A549 treated with AZD2906 at 1 μM for 4 hours (cell line): ENCODE results near the gene GTPBP8. TPM values are rescaled to one million over a fixed set of nuclear protein-coding genes. Genes with fewer than 3 reads are reported as not detected.

ENCODE experiments used
- total RNA-seq: library from RNA; stranded (reverse); fragments of 200-300 nt; extraction: Qiagen RNA extraction; gene quantifications from 5 replicates; pipeline ENCODE4 v1.2.3, GENCODE V29; 2022

Gene GTPBP8
- total RNA-seq, result 14.9 to 17.8 TPM (median 15.8 TPM) in 5 replicates

GRCh38 chr3:112990672-112991602 lies at the start of gene GTPBP8:
Gene GTPBP8 (plus strand): TSS chr3:112990984. CDS start chr3:112991000, 16 bp downstream.

GRCh38 chr3:112974894-112975293 lies 15.9 kb upstream of the GTPBP8 start, which contains the start of gene CD200R1:
Gene CD200R1 (minus strand): TSS chr3:112975103. CDS start chr3:112974857, 246 bp downstream.

Other genes with a start within 250 kb of the GTPBP8 start
- 0.05 to 0.24 TPM in 2 of 5 replicates, not detected in the others for gene CD200R1L, start 144.1 kb upstream of the GTPBP8 start, total RNA-seq
- 0.05 to 0.17 TPM (median 0.05 TPM) in 5 replicates for gene CD200R1, start 15.9 kb upstream of the GTPBP8 start, total RNA-seq
- gene BOC, start 220.6 kb downstream of the GTPBP8 start, total RNA-seq, result 4.8 to 6.4 TPM (median 5.5 TPM) in 5 replicates